GM12878 (cell line): ENCODE measurements around the gene C2orf74. TPM values are rescaled to one million over a fixed set of nuclear protein-coding genes. Genes with fewer than 3 reads are reported as not detected.

Experiments used
- BHLHE40 ChIP-seq, 2 experiments: fragments of 450-650 bp in 1 of 2; IDR thresholded peaks; 2 replicates each; pipeline ENCODE4 v1.6.1; 2011 to 2017; ENCODE audit warnings: low read depth in 2 of 2, borderline replicate concordance in 1 of 2, improper control_type of control experiment in 1 of 2, low read length in 1 of 2, mild to moderate bottlenecking in 1 of 2
- CHD1 ChIP-seq: IDR thresholded peaks from 2 replicates; pipeline ENCODE4 v1.6.1; 2012; ENCODE audit warnings: low read depth, low read length, improper control_type of control experiment
- CREM ChIP-seq: IDR thresholded peaks from 2 replicates; pipeline ENCODE4 v1.6.1; 2014; ENCODE audit warnings: antibody characterized with exemption, low read depth
- DPF2 ChIP-seq: fragments of 450-650 bp; IDR thresholded peaks from 2 replicates; pipeline ENCODE4 v1.6.1; 2017; ENCODE audit warnings: mild to moderate bottlenecking
- EED ChIP-seq: sonication (generic); IDR thresholded peaks from 2 replicates; pipeline ENCODE4 v1.6.1; 2016; ENCODE audit warnings: antibody characterized with exemption, low read depth
- HCFC1 ChIP-seq: fragments of 150-350 bp; IDR thresholded peaks from 2 replicates; pipeline ENCODE4 v1.6.1; 2014; ENCODE audit warnings: low read length
- HDAC2 ChIP-seq: fragments of 200-600 bp; sonication (generic); IDR thresholded peaks from 2 replicates; pipeline ENCODE4 v1.6.1; 2017
- HDGF ChIP-seq: fragments of 450-650 bp; IDR thresholded peaks from 2 replicates; pipeline ENCODE4 v1.6.1; 2016; ENCODE audit warnings: antibody characterized with exemption
- IKZF1 ChIP-seq: fragments of 450-650 bp; conservative IDR thresholded peaks from 2 replicates; pipeline ENCODE4 v1.6.1; 2017; ENCODE audit warnings: antibody characterized with exemption, mild to moderate bottlenecking
- JUNB ChIP-seq: IDR thresholded peaks from 2 replicates; pipeline ENCODE4 v1.6.1; 2016; ENCODE audit warnings: antibody characterized with exemption, mild to moderate bottlenecking
- LARP7 ChIP-seq: fragments of 450-650 bp; IDR thresholded peaks from 2 replicates; pipeline ENCODE4 v1.6.1; 2017; ENCODE audit warnings: mild to moderate bottlenecking
- NR2F1 ChIP-seq: fragments of 450-650 bp; conservative IDR thresholded peaks from 2 replicates; pipeline ENCODE4 v1.6.1; 2017; ENCODE audit warnings: mild to moderate bottlenecking
- POLR2AphosphoS5 ChIP-seq: IDR thresholded peaks from 2 replicates; pipeline ENCODE4 v1.6.1; 2011; ENCODE audit warnings: mild to moderate bottlenecking, low read length, inconsistent platforms
- RB1 ChIP-seq: fragments of 450-650 bp; formaldehyde crosslinking; IDR thresholded peaks from 2 replicates; pipeline ENCODE4 v1.6.1; 2017; ENCODE audit warnings: mild to moderate bottlenecking, borderline replicate concordance
- RELB ChIP-seq: fragments of 450-650 bp; IDR thresholded peaks from 2 replicates; pipeline ENCODE4 v1.6.1; 2017; ENCODE audit warnings: low read depth, mild to moderate bottlenecking, moderate library complexity
- REST ChIP-seq: IDR thresholded peaks from 2 replicates; pipeline ENCODE4 v1.6.1; 2012; ENCODE audit warnings: mild to moderate bottlenecking, low read depth, low read length
- SMAD5 ChIP-seq: IDR thresholded peaks from 2 replicates; pipeline ENCODE4 v1.6.1; 2016; ENCODE audit warnings: antibody characterized with exemption, low read depth
- SP1 ChIP-seq: IDR thresholded peaks from one replicate; pipeline ENCODE4 v1.6.1; 2011; ENCODE audit warnings: low read depth, low read length
- TAF1 ChIP-seq: IDR thresholded peaks from 2 replicates; pipeline ENCODE4 v1.6.1; 2011; ENCODE audit warnings: mild to moderate bottlenecking, low read depth, low read length, borderline replicate concordance
- ZBED1 ChIP-seq: IDR thresholded peaks from 2 replicates; pipeline ENCODE4 v1.6.1; 2016; ENCODE audit warnings: borderline replicate concordance
- ZNF24 ChIP-seq: fragments of 450-650 bp; IDR thresholded peaks from 2 replicates; pipeline ENCODE4 v1.6.1; 2017; ENCODE audit warnings: antibody characterized with exemption, mild to moderate bottlenecking
- polyA plus RNA-seq, 11 experiments: library from polyadenylated mRNA; depleted of rRNA in 4 of 11; unstranded in 6 of 11; stranded (reverse) in 5 of 11; fragments of >200 nt; fragmentation: Nextera tagmentation in 4 of 11; fragmentation: Illumina TruSeq in 1 of 11; extraction: Ambion mirVana in 4 of 11; extraction: Trizol in 1 of 11; gene quantifications; 1 replicate in 1 of 11; 2 replicates in 10 of 11; pipeline versions ENCODE4 v1.2.1 to v1.2.3, GENCODE V29; 2011 to 2016; ENCODE audit warnings: inconsistent platforms in 2 of 11, missing spikeins in 2 of 11, low read depth in 1 of 11
- total RNA-seq, 4 experiments: library from RNA; depleted of rRNA in 3 of 4; stranded (reverse); fragments of >200 nt in 3 of 4; fragmentation: Illumina TruSeq in 1 of 4; extraction: Trizol in 1 of 4; gene quantifications; 2 replicates each; pipeline versions ENCODE4 v1.2.1 to v1.2.3, GENCODE V29; 2013 to 2021

Gene C2orf74
- total and polyA plus RNA-seq, 10 of the 15 experiments (the other 5 are each of a cell fraction or from before 2014, with no cell fraction given) = 3.8 to 25.0 (median 15.2) TPM

- TF ChIP-seq HDGF = peak; percentile 17; the same call in 1 of the 2 replicates
- peak; percentile 47; the same call in 1 of the 2 replicates for TF ChIP-seq TAF1
- TF ChIP-seq HDAC2 = no peak
- TF ChIP-seq SP1 = no peak
- no peak for TF ChIP-seq ZBED1
- TF ChIP-seq SMAD5 = peak; percentile 57
- TF ChIP-seq ZNF24 = 0 out of 2 replicates have a peak, but pooled peaks have one; percentile 51
- TF ChIP-seq RB1 = peak; percentile 91; the same call in 1 of the 2 replicates
- TF ChIP-seq EED = peak; percentile 89
- no peak for TF ChIP-seq CHD1
- peak; percentile 85 for TF ChIP-seq NR2F1
- no peak for TF ChIP-seq REST
- peak; percentile 8; the same call in 1 of the 2 replicates for TF ChIP-seq HCFC1
- peak; percentile 83 for TF ChIP-seq POLR2AphosphoS5
- peak; percentile 70 for TF ChIP-seq LARP7
- peak; percentile 73 for TF ChIP-seq DPF2
- TF ChIP-seq IKZF1 = peak; percentile 97
- TF ChIP-seq CREM = peak; percentile 77
- TF ChIP-seq JUNB = no peak
- peak in 1 of 2 experiments; percentile 69; a peak in 2 of 4 replicates for TF ChIP-seq BHLHE40 (IDR thresholded peaks at IDR 0.05; ENCODE audit: borderline replicate concordance in 1 of 2, low read depth in 2 of 2, low read length in 1 of 2)
- TF ChIP-seq RELB = peak; percentile 51; the same call in 1 of the 2 replicates
Observed at GRCh38 chr2:61176755-61177726, 15.1 kb downstream of the C2orf74 start (continued).
